ENCODE results near the gene ACAD10.

ACAD10 gene

GRCh38 chr12:111767362-111768158 lies 81.7 kb downstream of the ACAD10 start:
- TF ChIP-seq SUZ12 (IDR thresholded peaks at IDR 0.05; ENCODE audit: extremely low read depth, insufficient read depth, insufficient read length) (no peak), ZNF274 (IDR thresholded peaks at IDR 0.05; ENCODE audit: low read depth, low read length) (no peak), YY1 (IDR thresholded peaks at IDR 0.05; ENCODE audit: insufficient read depth, insufficient read length) (no peak)

GRCh38 chr12:111768159-111768895 lies 82.5 kb downstream of the ACAD10 start:
- no peaks in the 10 kb centered on the region for H3K27me3 ChIP-seq (ENCODE audit: insufficient read depth, insufficient read length)
- peaks cover 11% of the 10 kb centered on the region; the same call in 1 of the 2 replicates for H3K9me3 ChIP-seq (ENCODE audit: insufficient read depth, low read length)
- H3K9ac ChIP-seq (ENCODE audit: insufficient read length, low read depth) = peak overlapping the region; percentile 91
- peaks cover 17% of the 10 kb centered on the region for H3K36me3 ChIP-seq (ENCODE audit: insufficient read depth, insufficient read length, low read length)
- peak overlapping the region; percentile 60 for H3K4me3 ChIP-seq (ENCODE audit: insufficient read length, low read depth)
- TF ChIP-seq ZNF274 (IDR thresholded peaks at IDR 0.05; ENCODE audit: low read depth, low read length) = no peak
- no peak for TF ChIP-seq YY1 (IDR thresholded peaks at IDR 0.05; ENCODE audit: insufficient read depth, insufficient read length)
- no peak for TF ChIP-seq SUZ12 (IDR thresholded peaks at IDR 0.05; ENCODE audit: extremely low read depth, insufficient read depth, insufficient read length)
- DNase-seq (ENCODE audit: low read depth, low spot score) = no peak
- peaks cover 9% of the 10 kb centered on the region for H3K4me1 ChIP-seq (ENCODE audit: insufficient read depth, insufficient read length)

More at GRCh38 chr12:111767362-111768158, 81.7 kb downstream of the ACAD10 start:
- H3K27me3 ChIP-seq (ENCODE audit: insufficient read depth, insufficient read length) = no peaks in the 10 kb centered on the region
- peaks cover 17% of the 10 kb centered on the region for H3K36me3 ChIP-seq (ENCODE audit: insufficient read depth, insufficient read length, low read length)
- H3K9ac ChIP-seq (ENCODE audit: insufficient read length, low read depth) = peak overlapping the region; percentile 91
- DNase-seq (ENCODE audit: low read depth, low spot score) = no peak
- peak overlapping the region; percentile 60 for H3K4me3 ChIP-seq (ENCODE audit: insufficient read length, low read depth)
- H3K4me1 ChIP-seq (ENCODE audit: insufficient read depth, insufficient read length) = peaks cover 10% of the 10 kb centered on the region
- H3K9me3 ChIP-seq (ENCODE audit: insufficient read depth, low read length) = peaks cover 11% of the 10 kb centered on the region; the same call in 1 of the 2 replicates

GRCh38 chr12:111769599-111769998 lies 83.7 kb downstream of the ACAD10 start:
- H3K4me1 ChIP-seq (ENCODE audit: insufficient read depth, insufficient read length) = peaks cover 15% of the 10 kb centered on the region
- H3K27me3 ChIP-seq (ENCODE audit: insufficient read depth, insufficient read length) = no peaks in the 10 kb centered on the region
- H3K9ac ChIP-seq (ENCODE audit: insufficient read length, low read depth) = no peak overlapping the region
- peaks cover 11% of the 10 kb centered on the region; the same call in 1 of the 2 replicates for H3K9me3 ChIP-seq (ENCODE audit: insufficient read depth, low read length)
- H3K4me3 ChIP-seq (ENCODE audit: insufficient read length, low read depth) = no peak overlapping the region
- peaks cover 17% of the 10 kb centered on the region for H3K36me3 ChIP-seq (ENCODE audit: insufficient read depth, insufficient read length, low read length)
- TF ChIP-seq ZNF274 (IDR thresholded peaks at IDR 0.05; ENCODE audit: low read depth, low read length) (no peak), YY1 (IDR thresholded peaks at IDR 0.05; ENCODE audit: insufficient read depth, insufficient read length) (no peak), SUZ12 (IDR thresholded peaks at IDR 0.05; ENCODE audit: extremely low read depth, insufficient read depth, insufficient read length) (no peak)
- DNase-seq (ENCODE audit: low read depth, low spot score) = no peak

GRCh38 chr12:111773801-111774551 lies 88.1 kb downstream of the ACAD10 start:
- Histone ChIP-seq H3K27me3 (ENCODE audit: insufficient read depth, insufficient read length) (no peaks in the 10 kb centered on the region), H3K9me3 (ENCODE audit: insufficient read depth, low read length) (peaks cover 10% of the 10 kb centered on the region; the same call in 1 of the 2 replicates), H3K4me3 (ENCODE audit: insufficient read length, low read depth) (no peak overlapping the region), H3K36me3 (ENCODE audit: insufficient read depth, insufficient read length, low read length) (peaks cover 30% of the 10 kb centered on the region), H3K9ac (ENCODE audit: insufficient read length, low read depth) (no peak overlapping the region), H3K4me1 (ENCODE audit: insufficient read depth, insufficient read length) (peaks cover 15% of the 10 kb centered on the region)
- no peak for DNase-seq (ENCODE audit: low read depth, low spot score)
- TF ChIP-seq SUZ12 (IDR thresholded peaks at IDR 0.05; ENCODE audit: extremely low read depth, insufficient read depth, insufficient read length) = no peak
- no peak for TF ChIP-seq YY1 (IDR thresholded peaks at IDR 0.05; ENCODE audit: insufficient read depth, insufficient read length)
- no peak for TF ChIP-seq ZNF274 (IDR thresholded peaks at IDR 0.05; ENCODE audit: low read depth, low read length)

GRCh38 chr12:111775205-111776193 lies 89.6 kb downstream of the ACAD10 start:
- Histone ChIP-seq H3K9me3 (ENCODE audit: insufficient read depth, low read length) (peaks cover 10% of the 10 kb centered on the region; the same call in 1 of the 2 replicates), H3K9ac (ENCODE audit: insufficient read length, low read depth) (no peak overlapping the region), H3K4me1 (ENCODE audit: insufficient read depth, insufficient read length) (peaks cover 13% of the 10 kb centered on the region), H3K4me3 (ENCODE audit: insufficient read length, low read depth) (no peak overlapping the region), H3K36me3 (ENCODE audit: insufficient read depth, insufficient read length, low read length) (peaks cover 35% of the 10 kb centered on the region), H3K27me3 (ENCODE audit: insufficient read depth, insufficient read length) (no peaks in the 10 kb centered on the region)
- no peak for TF ChIP-seq SUZ12 (IDR thresholded peaks at IDR 0.05; ENCODE audit: extremely low read depth, insufficient read depth, insufficient read length)
- no peak for TF ChIP-seq ZNF274 (IDR thresholded peaks at IDR 0.05; ENCODE audit: low read depth, low read length)
- TF ChIP-seq YY1 (IDR thresholded peaks at IDR 0.05; ENCODE audit: insufficient read depth, insufficient read length) = no peak
- no peak for DNase-seq (ENCODE audit: low read depth, low spot score)

GRCh38 chr12:111776836-111777344 lies 91.0 kb downstream of the ACAD10 start:
- H3K4me3 ChIP-seq (ENCODE audit: insufficient read length, low read depth) = no peak overlapping the region
- peaks cover 13% of the 10 kb centered on the region for H3K4me1 ChIP-seq (ENCODE audit: insufficient read depth, insufficient read length)
- H3K9me3 ChIP-seq (ENCODE audit: insufficient read depth, low read length) = peaks cover 10% of the 10 kb centered on the region; the same call in 1 of the 2 replicates
- H3K27me3 ChIP-seq (ENCODE audit: insufficient read depth, insufficient read length) = no peaks in the 10 kb centered on the region
- no peak for DNase-seq (ENCODE audit: low read depth, low spot score)
- no peak overlapping the region for H3K9ac ChIP-seq (ENCODE audit: insufficient read length, low read depth)
- no peak for TF ChIP-seq ZNF274 (IDR thresholded peaks at IDR 0.05; ENCODE audit: low read depth, low read length)
- TF ChIP-seq SUZ12 (IDR thresholded peaks at IDR 0.05; ENCODE audit: extremely low read depth, insufficient read depth, insufficient read length) = no peak
- no peak for TF ChIP-seq YY1 (IDR thresholded peaks at IDR 0.05; ENCODE audit: insufficient read depth, insufficient read length)
- peaks cover 38% of the 10 kb centered on the region for H3K36me3 ChIP-seq (ENCODE audit: insufficient read depth, insufficient read length, low read length)
